GM20431 (cell line): ENCODE results near the gene UBAC1.

Experiments used
- in situ Hi-C: fragments of 300-500 bp; cut with MseI, MboI; formaldehyde crosslinking; loops from one replicate; pipeline ENCODE4 v1.15.0; 2020; ENCODE audit warnings: low sequenced_read_pairs; ENCODE audit not compliant: unreplicated experiment

UBAC1 gene

DNA sequence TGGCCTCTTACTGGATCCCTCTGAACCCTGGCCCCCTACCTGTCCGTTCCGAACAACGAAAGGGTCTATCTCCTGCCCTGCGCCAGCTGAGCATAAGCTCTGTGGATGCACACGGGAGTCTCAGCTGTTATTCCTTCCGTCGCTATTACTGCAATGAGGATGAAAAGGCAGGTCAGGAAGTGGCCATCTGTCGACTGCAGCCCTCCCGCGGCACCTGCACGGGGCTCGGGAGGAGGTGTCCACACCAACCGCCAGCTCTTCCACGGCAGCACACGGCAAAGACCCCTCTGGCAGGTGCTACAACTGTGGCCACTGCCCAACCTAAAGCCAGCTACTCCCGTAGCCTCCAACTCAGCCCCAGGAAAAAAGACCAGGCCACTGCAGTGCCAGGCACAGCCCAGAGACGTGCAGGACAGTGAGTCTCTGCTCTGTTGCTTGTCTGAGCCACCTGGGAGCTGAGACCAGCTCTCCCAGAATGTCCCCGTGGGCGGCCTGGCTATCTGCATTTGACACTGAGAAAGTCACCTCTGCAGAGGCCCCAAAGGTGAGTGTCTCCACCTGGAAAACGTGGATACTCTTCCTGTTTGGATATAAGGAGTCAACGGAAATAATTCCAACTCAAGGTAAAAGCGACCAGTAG is 72.9 kb downstream of the UBAC1 start:
- in situ Hi-C loops, result no loop called here

DNA sequence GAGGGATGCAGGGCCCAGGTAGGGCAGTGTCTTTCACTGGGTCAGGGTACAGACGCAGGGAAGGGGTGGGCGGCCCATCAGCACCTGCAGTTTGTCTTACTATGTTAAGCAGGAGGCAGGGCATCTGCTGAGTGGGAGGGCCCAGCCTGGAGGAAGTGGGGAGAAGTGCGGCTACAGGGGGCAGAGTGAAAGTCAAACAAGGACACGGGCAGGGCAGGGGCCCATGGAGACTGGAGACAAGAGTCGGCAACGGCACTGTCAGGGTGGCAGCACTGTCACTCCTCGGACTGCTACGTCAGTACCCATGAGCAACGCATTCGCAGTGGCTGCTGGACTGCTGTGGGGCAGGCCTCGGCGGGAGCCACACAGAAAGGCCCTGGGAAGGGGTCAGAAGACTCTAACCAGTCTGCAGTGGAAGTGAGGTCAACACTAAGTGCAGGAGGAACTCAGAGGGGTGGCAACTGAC is 73.6 kb downstream of the UBAC1 start:
- in situ Hi-C loops, result no loop called here

DNA sequence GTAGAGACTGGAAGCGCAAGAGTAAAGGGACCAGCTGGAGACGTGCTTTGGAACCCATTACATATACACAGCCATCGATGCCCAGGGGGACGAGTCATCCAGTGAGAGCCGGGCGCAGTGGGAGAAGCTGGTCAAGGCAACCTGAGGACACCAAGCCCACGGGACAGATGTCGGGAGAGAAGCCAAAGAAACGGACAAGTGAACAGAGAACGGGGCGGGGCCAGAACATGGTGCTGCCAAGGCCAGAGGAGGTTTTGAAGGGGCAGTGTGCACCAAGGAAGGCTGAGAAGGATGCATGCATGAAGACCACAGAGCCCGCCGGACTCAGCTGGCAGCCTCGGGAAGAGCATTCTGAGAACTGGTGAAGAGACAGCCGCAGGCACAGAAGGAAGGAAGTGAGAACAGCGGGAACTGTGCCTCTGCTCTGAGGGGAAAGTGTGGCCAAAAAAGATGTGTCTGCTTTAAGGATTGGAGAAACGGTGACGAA is 74.1 kb downstream of the UBAC1 start:
- in situ Hi-C loops, result no loop called here

DNA sequence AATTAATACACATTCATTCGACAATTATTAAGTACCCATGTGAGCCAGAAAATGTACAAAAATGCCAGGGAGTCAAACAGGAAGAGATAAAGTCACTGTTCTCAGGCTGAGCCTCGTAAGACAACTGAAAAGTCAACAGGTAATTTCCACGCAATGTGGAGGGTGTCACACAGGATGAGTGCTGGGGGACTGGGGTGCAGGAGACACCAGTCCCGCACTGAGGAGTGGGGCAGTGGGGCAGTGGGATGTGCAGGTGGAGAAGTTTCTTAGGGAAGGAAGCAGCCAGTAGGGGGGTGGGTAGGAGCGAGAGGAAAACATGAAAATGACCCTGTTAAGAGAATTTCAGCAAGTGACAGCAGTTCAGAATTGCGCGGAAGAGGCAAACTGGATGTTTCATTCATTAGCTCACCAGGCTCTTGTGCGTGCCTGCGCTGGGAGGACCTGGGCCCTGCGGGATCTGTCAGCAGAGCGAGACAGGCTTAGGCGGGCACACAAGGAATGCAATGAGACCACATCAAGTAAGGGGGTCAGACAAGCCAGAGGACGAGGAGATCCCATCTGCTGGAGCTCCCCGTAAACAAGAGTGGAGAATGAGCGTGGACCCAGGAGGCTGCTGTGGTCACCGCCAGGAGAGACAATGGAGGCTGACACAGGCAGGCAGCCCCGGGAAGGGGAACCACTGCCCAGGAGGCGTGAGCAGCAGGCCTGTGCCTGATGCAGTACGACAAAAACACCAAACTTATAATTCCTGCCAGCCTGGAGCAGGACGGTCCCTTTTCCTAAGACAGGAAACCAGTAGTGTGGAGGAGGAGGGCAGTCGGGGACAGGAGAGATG is 74.8 kb downstream of the UBAC1 start:
- in situ Hi-C loops, result no loop called here

- in situ Hi-C loops, result no loop called here
Observed at GRCh38 chr9:135885100-135885853, 75.9 kb downstream of the UBAC1 start.

- in situ Hi-C loops, result no loop called here
Observed at GRCh38 chr9:135884328-135885035, 76.7 kb downstream of the UBAC1 start.

DNA sequence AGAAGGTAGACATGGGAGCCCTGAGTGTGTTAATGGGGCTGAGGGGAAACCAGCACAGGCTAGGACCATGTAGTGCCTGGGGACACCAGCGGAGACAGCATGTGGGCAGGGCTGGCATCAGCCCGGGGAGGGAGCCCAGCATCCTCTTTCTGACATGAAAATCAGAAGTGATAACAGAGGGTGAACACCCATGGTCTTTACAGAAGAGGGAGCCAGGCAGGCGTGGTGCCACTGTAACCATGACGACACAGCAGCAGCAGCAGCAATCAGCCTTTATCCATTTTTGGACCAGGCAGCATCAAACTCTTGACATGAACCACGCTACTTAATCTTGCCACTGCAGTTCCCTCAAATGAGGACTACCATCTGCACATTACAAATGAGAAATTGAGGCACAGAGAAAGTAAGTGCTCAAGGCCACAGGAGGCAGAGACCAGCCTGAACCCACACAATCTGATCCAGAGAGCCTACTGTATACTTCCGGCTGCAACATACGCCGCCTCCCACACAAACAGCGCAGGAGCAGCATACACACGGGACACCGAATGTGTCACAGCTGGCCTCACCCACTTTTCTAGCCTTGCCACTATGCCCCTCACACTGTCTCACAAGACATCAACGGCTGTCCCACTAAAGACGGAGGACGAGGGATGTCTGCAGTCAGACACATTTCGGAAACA is 77.6 kb downstream of the UBAC1 start:
- in situ Hi-C loops, result no loop called here
